H1 (cell line): ENCODE data around the gene KCNH4. TPM values are rescaled to one million over a fixed set of nuclear protein-coding genes. Genes with fewer than 3 reads are reported as not detected.

Source experiments
- GTF2F1 ChIP-seq: IDR thresholded peaks from 2 replicates; pipeline ENCODE4 v1.6.1; 2012; ENCODE audit warnings: low read depth, low read length, improper control_type of control experiment, borderline replicate concordance
- TAF7 ChIP-seq: optimal IDR thresholded peaks from 2 replicates; pipeline ENCODE3; 2011; ENCODE audit warnings: low read depth, mild to moderate bottlenecking, inconsistent platforms, low read length, moderate library complexity, borderline replicate concordance
- ZNF274 ChIP-seq: IDR thresholded peaks from 2 replicates; pipeline ENCODE4 v1.7.0; 2012; ENCODE audit warnings: low read length, borderline replicate concordance; ENCODE audit errors: extremely low read depth
- polyA plus RNA-seq, 7 experiments: library from polyadenylated mRNA; depleted of rRNA in 3 of 7; stranded (reverse) in 5 of 7; unstranded in 2 of 7; fragments of >200 nt in 5 of 7; fragments of 200-250 nt in 2 of 7; gene quantifications; 1 replicate in 5 of 7; 2 replicates in 1 of 7; 4 replicates in 1 of 7; pipeline versions ENCODE4 v1.2.1 to v1.2.3, GENCODE V29; 2011 to 2013; ENCODE audit warnings: missing spikeins in 2 of 7, mixed read lengths in 2 of 7
- total RNA-seq: library from RNA; stranded (reverse); fragmentation: NEBNext Ultra II Directional; extraction: Animal tissue kit (Norgen Biotek cat#: 25700); gene quantifications from 2 replicates; pipeline ENCODE4 v1.2.1, GENCODE V29; 2021
- TF ChIP-seq, protein P1 (sequence below): fragments of 300-600 bp; sonication (generic); IDR thresholded peaks from 2 replicates; pipeline ENCODE4 v1.7.1; 2012; ENCODE audit warnings: low read length, moderate library complexity, mild to moderate bottlenecking, inconsistent platforms; ENCODE audit not compliant: insufficient replicate concordance

The KCNH4 gene
- total and polyA plus RNA-seq, 2 of the 8 experiments (the other 6 are each of a cell fraction or from before 2014, with no cell fraction given): 0.44 to 0.47 TPM

DNA sequence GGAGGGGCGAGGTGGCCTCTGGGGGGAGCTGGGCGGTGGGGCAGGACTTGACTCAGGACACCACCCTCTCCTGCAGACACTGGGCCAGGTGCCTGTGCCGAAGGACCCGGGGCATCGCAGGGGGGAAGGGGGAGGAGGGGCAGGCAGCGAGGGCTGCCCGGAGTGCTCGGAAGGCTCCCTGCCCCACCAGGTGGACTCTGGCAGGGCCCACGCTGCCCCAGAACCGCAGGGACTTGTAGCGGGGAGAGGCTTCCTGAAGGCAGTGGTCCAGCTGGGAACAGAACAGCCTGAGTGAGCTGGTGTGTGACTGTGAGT lies 8.7 kb upstream of the KCNH4 start (continued):
- TF ChIP-seq, protein P1, sequence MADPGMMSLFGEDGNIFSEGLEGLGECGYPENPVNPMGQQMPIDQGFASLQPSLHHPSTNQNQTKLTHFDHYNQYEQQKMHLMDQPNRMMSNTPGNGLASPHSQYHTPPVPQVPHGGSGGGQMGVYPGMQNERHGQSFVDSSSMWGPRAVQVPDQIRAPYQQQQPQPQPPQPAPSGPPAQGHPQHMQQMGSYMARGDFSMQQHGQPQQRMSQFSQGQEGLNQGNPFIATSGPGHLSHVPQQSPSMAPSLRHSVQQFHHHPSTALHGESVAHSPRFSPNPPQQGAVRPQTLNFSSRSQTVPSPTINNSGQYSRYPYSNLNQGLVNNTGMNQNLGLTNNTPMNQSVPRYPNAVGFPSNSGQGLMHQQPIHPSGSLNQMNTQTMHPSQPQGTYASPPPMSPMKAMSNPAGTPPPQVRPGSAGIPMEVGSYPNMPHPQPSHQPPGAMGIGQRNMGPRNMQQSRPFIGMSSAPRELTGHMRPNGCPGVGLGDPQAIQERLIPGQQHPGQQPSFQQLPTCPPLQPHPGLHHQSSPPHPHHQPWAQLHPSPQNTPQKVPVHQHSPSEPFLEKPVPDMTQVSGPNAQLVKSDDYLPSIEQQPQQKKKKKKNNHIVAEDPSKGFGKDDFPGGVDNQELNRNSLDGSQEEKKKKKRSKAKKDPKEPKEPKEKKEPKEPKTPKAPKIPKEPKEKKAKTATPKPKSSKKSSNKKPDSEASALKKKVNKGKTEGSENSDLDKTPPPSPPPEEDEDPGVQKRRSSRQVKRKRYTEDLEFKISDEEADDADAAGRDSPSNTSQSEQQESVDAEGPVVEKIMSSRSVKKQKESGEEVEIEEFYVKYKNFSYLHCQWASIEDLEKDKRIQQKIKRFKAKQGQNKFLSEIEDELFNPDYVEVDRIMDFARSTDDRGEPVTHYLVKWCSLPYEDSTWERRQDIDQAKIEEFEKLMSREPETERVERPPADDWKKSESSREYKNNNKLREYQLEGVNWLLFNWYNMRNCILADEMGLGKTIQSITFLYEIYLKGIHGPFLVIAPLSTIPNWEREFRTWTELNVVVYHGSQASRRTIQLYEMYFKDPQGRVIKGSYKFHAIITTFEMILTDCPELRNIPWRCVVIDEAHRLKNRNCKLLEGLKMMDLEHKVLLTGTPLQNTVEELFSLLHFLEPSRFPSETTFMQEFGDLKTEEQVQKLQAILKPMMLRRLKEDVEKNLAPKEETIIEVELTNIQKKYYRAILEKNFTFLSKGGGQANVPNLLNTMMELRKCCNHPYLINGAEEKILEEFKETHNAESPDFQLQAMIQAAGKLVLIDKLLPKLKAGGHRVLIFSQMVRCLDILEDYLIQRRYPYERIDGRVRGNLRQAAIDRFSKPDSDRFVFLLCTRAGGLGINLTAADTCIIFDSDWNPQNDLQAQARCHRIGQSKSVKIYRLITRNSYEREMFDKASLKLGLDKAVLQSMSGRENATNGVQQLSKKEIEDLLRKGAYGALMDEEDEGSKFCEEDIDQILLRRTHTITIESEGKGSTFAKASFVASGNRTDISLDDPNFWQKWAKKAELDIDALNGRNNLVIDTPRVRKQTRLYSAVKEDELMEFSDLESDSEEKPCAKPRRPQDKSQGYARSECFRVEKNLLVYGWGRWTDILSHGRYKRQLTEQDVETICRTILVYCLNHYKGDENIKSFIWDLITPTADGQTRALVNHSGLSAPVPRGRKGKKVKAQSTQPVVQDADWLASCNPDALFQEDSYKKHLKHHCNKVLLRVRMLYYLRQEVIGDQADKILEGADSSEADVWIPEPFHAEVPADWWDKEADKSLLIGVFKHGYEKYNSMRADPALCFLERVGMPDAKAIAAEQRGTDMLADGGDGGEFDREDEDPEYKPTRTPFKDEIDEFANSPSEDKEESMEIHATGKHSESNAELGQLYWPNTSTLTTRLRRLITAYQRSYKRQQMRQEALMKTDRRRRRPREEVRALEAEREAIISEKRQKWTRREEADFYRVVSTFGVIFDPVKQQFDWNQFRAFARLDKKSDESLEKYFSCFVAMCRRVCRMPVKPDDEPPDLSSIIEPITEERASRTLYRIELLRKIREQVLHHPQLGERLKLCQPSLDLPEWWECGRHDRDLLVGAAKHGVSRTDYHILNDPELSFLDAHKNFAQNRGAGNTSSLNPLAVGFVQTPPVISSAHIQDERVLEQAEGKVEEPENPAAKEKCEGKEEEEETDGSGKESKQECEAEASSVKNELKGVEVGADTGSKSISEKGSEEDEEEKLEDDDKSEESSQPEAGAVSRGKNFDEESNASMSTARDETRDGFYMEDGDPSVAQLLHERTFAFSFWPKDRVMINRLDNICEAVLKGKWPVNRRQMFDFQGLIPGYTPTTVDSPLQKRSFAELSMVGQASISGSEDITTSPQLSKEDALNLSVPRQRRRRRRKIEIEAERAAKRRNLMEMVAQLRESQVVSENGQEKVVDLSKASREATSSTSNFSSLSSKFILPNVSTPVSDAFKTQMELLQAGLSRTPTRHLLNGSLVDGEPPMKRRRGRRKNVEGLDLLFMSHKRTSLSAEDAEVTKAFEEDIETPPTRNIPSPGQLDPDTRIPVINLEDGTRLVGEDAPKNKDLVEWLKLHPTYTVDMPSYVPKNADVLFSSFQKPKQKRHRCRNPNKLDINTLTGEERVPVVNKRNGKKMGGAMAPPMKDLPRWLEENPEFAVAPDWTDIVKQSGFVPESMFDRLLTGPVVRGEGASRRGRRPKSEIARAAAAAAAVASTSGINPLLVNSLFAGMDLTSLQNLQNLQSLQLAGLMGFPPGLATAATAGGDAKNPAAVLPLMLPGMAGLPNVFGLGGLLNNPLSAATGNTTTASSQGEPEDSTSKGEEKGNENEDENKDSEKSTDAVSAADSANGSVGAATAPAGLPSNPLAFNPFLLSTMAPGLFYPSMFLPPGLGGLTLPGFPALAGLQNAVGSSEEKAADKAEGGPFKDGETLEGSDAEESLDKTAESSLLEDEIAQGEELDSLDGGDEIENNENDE: no peak
- TF ChIP-seq GTF2F1: no peak
- TF ChIP-seq ZNF274: no peak
- no peak for TF ChIP-seq TAF7
